Fibroblast of the aortic adventitia (primary cell): ENCODE results near the gene MRPL12. TPM values are rescaled to one million over a fixed set of nuclear protein-coding genes. Genes with fewer than 3 reads are reported as not detected.

Experiments
- DNase-seq: peaks from one replicate; pipeline ENCODE4 v3.0.0-alpha.2; 2010; ENCODE audit warnings: low read depth
- H3K4me3 ChIP-seq: 2 replicates; pipeline ENCODE4 v1.5.1; 2011; ENCODE audit warnings: low read depth, mild to moderate bottlenecking, control low read depth, low read length, moderate library complexity
- CTCF ChIP-seq: IDR thresholded peaks from 2 replicates; pipeline ENCODE4 v1.5.1; 2011; ENCODE audit warnings: mild to moderate bottlenecking, low read length, control low read depth, inconsistent platforms; ENCODE audit not compliant: insufficient read depth
- total RNA-seq: library from RNA; depleted of rRNA; stranded (reverse); fragments of >200 nt; gene quantifications from 2 replicates; pipeline ENCODE4 v1.2.3, GENCODE V29; 2012; ENCODE audit warnings: low replicate concordance

MRPL12 gene
- 19.2 and 23.7 TPM in 2 replicates for total RNA-seq

- peak within 1 kb of the TSS; percentile 95 for H3K4me3 ChIP-seq
- peak; percentile 90 for DNase-seq
- peak; percentile 28 for TF ChIP-seq CTCF
Measured at GRCh38 chr17:81702934-81703746, at the start of gene MRPL12. MRPL12 (plus strand) TSS chr17:81703367; CDS start chr17:81703502, 135 bp downstream.

DNA sequence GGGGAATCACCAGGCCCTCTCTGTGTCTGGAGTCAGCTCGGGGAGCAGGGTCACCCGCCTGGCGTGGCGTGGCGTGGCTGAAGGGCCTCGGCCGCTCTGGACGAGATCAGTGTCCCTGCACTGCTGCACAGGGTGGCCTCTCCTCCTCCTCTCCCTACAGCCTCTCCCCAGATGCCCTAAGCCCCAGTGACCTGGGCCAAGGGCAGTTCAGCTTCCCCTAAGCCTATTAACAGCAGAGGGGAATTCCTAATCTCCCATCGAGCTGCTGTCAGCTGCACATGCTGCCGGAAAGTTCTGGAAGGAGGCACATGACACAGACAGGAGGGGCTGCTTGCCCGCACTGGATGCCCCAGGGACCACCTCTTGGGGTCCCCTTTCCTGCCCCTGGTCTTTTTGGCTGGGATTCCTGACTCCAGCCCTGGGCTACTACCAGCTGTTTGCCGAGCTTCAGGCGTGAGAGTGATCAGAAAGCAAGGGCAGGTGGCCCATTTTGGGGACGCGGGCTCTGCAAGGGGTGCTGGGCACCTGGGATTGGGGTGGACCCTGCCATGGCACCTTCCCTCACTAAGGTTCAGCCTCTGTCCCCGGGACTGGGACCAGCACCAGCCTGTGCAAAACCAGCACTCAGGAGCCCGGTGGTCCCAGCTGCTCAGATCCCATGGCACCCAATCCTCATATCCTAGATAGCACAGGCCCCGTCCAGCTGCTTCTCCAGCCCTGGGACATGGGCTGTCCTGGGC, 47.6 kb upstream of the MRPL12 start:
- DNase-seq, result no peak
- H3K4me3 ChIP-seq, result no peak overlapping the region
- TF ChIP-seq CTCF, result no peak

DNA sequence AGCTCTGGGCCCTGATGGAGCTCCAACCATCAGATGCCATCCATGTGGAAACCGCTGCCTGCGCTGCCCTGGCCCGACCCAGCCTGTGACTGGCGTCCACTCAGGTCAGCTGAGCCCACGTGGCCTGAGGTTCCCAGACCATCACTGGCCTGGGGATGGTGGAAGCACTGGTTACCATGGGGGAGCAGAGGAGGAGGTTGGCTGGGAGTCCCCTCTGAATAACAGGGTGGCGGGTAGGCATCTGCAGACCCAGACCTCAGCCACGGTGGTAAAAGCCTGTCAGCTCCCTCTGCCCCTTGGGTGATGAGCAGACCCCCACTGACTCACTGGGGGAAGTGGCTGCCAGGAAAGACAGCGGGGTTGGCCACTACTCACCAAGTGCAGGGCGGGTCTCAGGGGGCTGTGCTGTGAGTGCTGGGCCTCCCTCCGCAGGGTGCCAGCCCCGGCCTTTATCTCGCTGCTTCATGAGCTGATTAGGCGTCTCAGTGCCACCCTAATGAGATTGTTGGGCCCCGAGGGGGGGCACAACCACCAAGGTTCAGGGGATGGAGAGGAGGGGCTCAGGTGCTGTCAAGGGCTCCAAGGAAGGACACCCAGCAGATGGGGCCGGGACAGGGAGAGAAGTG, 46.9 kb upstream of the MRPL12 start, which contains the start of gene PDE6G:
TSS of gene PDE6G (minus strand) at position 425 of the 626 bp plus-strand sequence. CDS start 3,237 bp downstream, outside the sequence.
- DNase-seq, result no peak
- TF ChIP-seq CTCF, result no peak
- no peak within 1 kb of the TSS for H3K4me3 ChIP-seq

- no peak for TF ChIP-seq CTCF
- H3K4me3 ChIP-seq, result no peak overlapping the region
- no peak for DNase-seq
Measured at GRCh38 chr17:81656835-81657234, 46.3 kb upstream of the MRPL12 start.

- no peak for TF ChIP-seq CTCF
- DNase-seq, result no peak
- no peak overlapping the region for H3K4me3 ChIP-seq
Measured at GRCh38 chr17:81659038-81659437, 44.1 kb upstream of the MRPL12 start.

DNA sequence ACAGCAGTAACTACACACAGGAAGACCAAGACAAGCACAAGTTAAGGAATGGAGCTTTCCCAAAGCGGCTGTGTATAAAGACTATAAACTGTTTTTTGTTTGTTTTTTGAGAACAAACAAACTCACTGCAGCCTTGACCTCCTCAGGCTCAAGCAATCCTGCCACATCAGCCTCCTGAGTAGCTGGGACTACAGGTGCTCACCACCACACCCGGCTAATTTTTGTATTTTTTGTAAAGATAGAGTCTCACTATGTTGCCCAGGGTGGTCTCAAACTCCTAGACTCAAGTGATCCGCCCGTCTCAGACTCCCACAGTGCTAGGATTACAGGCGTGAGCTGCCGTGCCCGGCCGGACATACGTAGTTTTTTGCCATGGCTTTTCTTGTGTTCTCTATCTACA, 42.7 kb upstream of the MRPL12 start:
- no peak for DNase-seq
- H3K4me3 ChIP-seq, result no peak overlapping the region
- no peak for TF ChIP-seq CTCF
